Astrocyte (in vitro differentiated cells and primary cell): ENCODE data around the gene TGM6. TPM values are rescaled to one million over a fixed set of nuclear protein-coding genes. Genes with fewer than 3 reads are reported as not detected.

Experiments used
- DNase-seq: peaks from one replicate; pipeline ENCODE4 v3.0.0-alpha.2; 2010; ENCODE audit warnings: low read depth
- FAIRE-seq: peaks from 2 replicates; lab custom pipeline; 2011; peaks lifted over from hg19 to GRCh38; lab: Jason Lieb, UNC
- H2AFZ ChIP-seq: 2 replicates; pipeline ENCODE4 v1.6.0; 2012; ENCODE audit warnings: low read depth, low read length, inconsistent platforms
- H3K27ac ChIP-seq: 2 replicates; pipeline ENCODE4 v1.5.1; 2011; ENCODE audit warnings: low read depth, low read length, inconsistent platforms
- H3K27me3 ChIP-seq: 2 replicates; pipeline ENCODE4 v1.6.0; 2011; ENCODE audit warnings: low read length, inconsistent platforms; ENCODE audit not compliant: insufficient read depth
- H3K36me3 ChIP-seq: 2 replicates; pipeline ENCODE4 v1.5.1; 2011; ENCODE audit warnings: low read length, inconsistent platforms; ENCODE audit not compliant: insufficient read depth
- H3K4me1 ChIP-seq: 2 replicates; pipeline ENCODE4 v1.5.1; 2011; ENCODE audit warnings: low read length, inconsistent platforms; ENCODE audit not compliant: insufficient read depth
- H3K4me2 ChIP-seq: 2 replicates; pipeline ENCODE4 v1.6.0; 2012; ENCODE audit warnings: low read length, inconsistent platforms
- H3K4me3 ChIP-seq: 2 replicates; pipeline ENCODE4 v1.5.1; 2011; ENCODE audit warnings: low read depth, mild to moderate bottlenecking, low read length, inconsistent platforms; ENCODE audit not compliant: insufficient read depth
- H3K79me2 ChIP-seq: 2 replicates; pipeline ENCODE4 v1.6.0; 2012; ENCODE audit warnings: mild to moderate bottlenecking, low read length, inconsistent platforms; ENCODE audit not compliant: insufficient read depth
- H3K9ac ChIP-seq: 2 replicates; pipeline ENCODE4 v1.6.0; 2012; ENCODE audit warnings: mild to moderate bottlenecking, low read length, inconsistent platforms
- H3K9me3 ChIP-seq: 2 replicates; pipeline ENCODE4 v1.5.1; 2012; ENCODE audit warnings: low read depth, mild to moderate bottlenecking, low read length, inconsistent platforms; ENCODE audit not compliant: insufficient read depth
- H4K20me1 ChIP-seq: 2 replicates; pipeline ENCODE4 v1.6.0; 2012; ENCODE audit warnings: low read length, inconsistent platforms; ENCODE audit not compliant: insufficient read depth
- H3K27ac Mint-ChIP-seq: one replicate; pipeline ENCODE4 v1.8.0; 2021; ENCODE audit warnings: mild to moderate bottlenecking, mixed read lengths; ENCODE audit not compliant: unreplicated experiment
- H3K27me3 Mint-ChIP-seq: one replicate; pipeline ENCODE4 v1.8.0; 2021; ENCODE audit warnings: low read depth, mixed read lengths; ENCODE audit not compliant: unreplicated experiment
- H3K36me3 Mint-ChIP-seq: one replicate; pipeline ENCODE4 v1.8.0; 2021; ENCODE audit warnings: low read depth, mixed read lengths; ENCODE audit not compliant: unreplicated experiment
- H3K4me1 Mint-ChIP-seq: one replicate; pipeline ENCODE4 v1.8.0; 2021; ENCODE audit warnings: low read depth, mixed read lengths; ENCODE audit not compliant: unreplicated experiment
- H3K4me3 Mint-ChIP-seq: one replicate; pipeline ENCODE4 v1.8.0; 2021; ENCODE audit warnings: mild to moderate bottlenecking, moderate library complexity, mixed read lengths; ENCODE audit not compliant: unreplicated experiment
- H3K9me3 Mint-ChIP-seq: one replicate; pipeline ENCODE4 v1.8.0; 2021; ENCODE audit warnings: mild to moderate bottlenecking, mixed read lengths; ENCODE audit not compliant: unreplicated experiment
- EZH2 ChIP-seq: IDR thresholded peaks from 2 replicates; pipeline ENCODE4 v1.6.1; 2012; ENCODE audit warnings: mild to moderate bottlenecking, low read length, inconsistent platforms; ENCODE audit not compliant: insufficient read depth
- total RNA-seq: library from RNA; stranded (reverse); gene quantifications from 2 replicates; pipeline ENCODE4 v1.2.1, GENCODE V29; 2021
- TF ChIP-seq, protein P1 (sequence below): IDR thresholded peaks from 2 replicates; pipeline ENCODE4 v1.5.1; 2011; ENCODE audit warnings: low read depth, mild to moderate bottlenecking, inconsistent platforms, low read length, moderate library complexity; ENCODE audit not compliant: insufficient read depth

Gene TGM6
- total RNA-seq, 1 donor from 2014 or later = not detected

DNA sequence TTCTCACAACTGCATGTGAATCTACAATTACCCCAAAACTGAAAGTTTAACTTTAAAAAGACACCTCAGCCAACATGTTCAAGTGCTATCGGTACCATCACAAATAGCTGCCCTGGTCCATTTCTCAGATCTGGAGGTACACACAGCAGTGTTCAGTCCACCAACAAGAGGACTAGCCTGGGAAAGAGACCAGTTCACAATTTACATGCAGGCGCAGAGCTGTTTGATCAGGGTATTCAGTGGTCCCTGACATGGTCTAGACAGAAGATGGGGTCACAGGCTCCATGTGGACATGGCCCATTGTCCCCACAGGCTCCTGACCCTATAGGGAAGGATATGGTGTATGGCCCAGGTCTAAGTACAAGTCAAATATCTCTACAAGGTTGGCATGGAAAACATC, 15.6 kb upstream of the TGM6 start:
- peaks cover 5% of the 10 kb centered on the region for H3K27me3 Mint-ChIP-seq
- no peaks in the 10 kb centered on the region for H3K36me3 Mint-ChIP-seq
- Histone ChIP-seq H3K4me3 (no peak overlapping the region), H3K27ac (no peak overlapping the region), H3K27me3 (no peaks in the 10 kb centered on the region), H3K9me3 (no peaks in the 10 kb centered on the region), H3K9ac (no peak overlapping the region), H3K79me2 (no peaks in the 10 kb centered on the region), H2AFZ (no peak overlapping the region), H3K4me2 (no peak overlapping the region), H3K36me3 (no peaks in the 10 kb centered on the region), H3K4me1 (no peaks in the 10 kb centered on the region), H4K20me1 (no peaks in the 10 kb centered on the region)
- H3K9me3 Mint-ChIP-seq = peaks cover 5% of the 10 kb centered on the region
- H3K27ac Mint-ChIP-seq = no peak overlapping the region
- TF ChIP-seq, protein P1, sequence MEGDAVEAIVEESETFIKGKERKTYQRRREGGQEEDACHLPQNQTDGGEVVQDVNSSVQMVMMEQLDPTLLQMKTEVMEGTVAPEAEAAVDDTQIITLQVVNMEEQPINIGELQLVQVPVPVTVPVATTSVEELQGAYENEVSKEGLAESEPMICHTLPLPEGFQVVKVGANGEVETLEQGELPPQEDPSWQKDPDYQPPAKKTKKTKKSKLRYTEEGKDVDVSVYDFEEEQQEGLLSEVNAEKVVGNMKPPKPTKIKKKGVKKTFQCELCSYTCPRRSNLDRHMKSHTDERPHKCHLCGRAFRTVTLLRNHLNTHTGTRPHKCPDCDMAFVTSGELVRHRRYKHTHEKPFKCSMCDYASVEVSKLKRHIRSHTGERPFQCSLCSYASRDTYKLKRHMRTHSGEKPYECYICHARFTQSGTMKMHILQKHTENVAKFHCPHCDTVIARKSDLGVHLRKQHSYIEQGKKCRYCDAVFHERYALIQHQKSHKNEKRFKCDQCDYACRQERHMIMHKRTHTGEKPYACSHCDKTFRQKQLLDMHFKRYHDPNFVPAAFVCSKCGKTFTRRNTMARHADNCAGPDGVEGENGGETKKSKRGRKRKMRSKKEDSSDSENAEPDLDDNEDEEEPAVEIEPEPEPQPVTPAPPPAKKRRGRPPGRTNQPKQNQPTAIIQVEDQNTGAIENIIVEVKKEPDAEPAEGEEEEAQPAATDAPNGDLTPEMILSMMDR = no peak
- TF ChIP-seq EZH2 = no peak
- DNase-seq = no peak
- no peak overlapping the region for H3K4me3 Mint-ChIP-seq
- no peak for FAIRE-seq
- H3K4me1 Mint-ChIP-seq = no peaks in the 10 kb centered on the region

DNA sequence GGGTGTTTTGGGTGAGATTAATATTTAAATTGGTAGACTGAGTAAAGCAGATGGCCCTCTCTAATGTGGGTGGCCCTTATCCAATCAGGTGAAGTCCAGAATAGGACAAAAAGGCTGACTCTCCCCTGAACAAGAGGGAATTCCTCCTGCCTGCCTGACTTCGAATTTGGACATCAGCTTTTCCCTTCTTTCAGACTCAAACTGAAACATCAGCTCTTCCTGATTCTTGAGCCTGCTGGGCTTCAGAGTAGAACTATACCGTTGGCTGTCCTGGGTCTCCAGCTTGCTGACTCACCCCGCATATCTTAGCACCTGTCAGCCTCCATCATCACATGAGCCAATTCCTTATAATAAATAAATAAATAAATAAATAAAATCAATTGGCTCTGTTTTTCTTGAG, 15.0 kb upstream of the TGM6 start:
- H3K79me2 ChIP-seq = no peaks in the 10 kb centered on the region

DNA sequence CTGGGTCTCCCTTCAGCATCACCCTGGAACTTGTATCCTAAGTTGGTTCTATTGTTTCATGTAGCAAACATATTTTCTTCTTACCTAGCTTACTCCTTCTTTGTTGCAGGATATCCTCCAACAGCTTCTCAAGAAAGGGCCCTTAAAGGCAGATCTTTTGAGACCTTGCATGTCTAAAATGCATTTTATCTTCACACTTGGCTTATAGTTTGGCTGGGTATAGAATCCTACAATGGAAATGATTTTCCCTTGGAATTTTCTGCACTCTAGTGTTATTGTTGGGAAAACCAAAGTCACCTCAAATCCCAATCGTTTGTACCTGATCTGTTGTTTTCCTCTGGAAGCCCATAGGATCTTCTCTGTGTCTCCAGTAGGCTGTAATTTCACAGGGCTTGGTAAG, 12.1 kb upstream of the TGM6 start:
- no peaks in the 10 kb centered on the region for H3K36me3 ChIP-seq
- no peaks in the 10 kb centered on the region for H3K9me3 ChIP-seq
- Mint-ChIP-seq H3K4me3 (no peak overlapping the region), H3K27me3 (peaks cover 21% of the 10 kb centered on the region), H3K36me3 (no peaks in the 10 kb centered on the region), H3K27ac (no peak overlapping the region), H3K4me1 (no peaks in the 10 kb centered on the region), H3K9me3 (no peaks in the 10 kb centered on the region)
- FAIRE-seq = no peak
- H3K4me3 ChIP-seq = no peak overlapping the region
- DNase-seq = no peak
- no peaks in the 10 kb centered on the region for H4K20me1 ChIP-seq
- no peak overlapping the region for H3K4me2 ChIP-seq
- no peak overlapping the region for H3K27ac ChIP-seq
- H3K79me2 ChIP-seq = no peaks in the 10 kb centered on the region
- no peak overlapping the region for H2AFZ ChIP-seq
- peaks cover 3% of the 10 kb centered on the region for H3K27me3 ChIP-seq
- TF ChIP-seq, protein P1 = no peak
- TF ChIP-seq EZH2 = no peak
- no peak overlapping the region for H3K9ac ChIP-seq
- H3K4me1 ChIP-seq = no peaks in the 10 kb centered on the region

More for the DNA sequence above, 15.0 kb upstream of the TGM6 start:
- Mint-ChIP-seq H3K9me3 (peaks cover 5% of the 10 kb centered on the region), H3K27ac (no peak overlapping the region), H3K27me3 (peaks cover 8% of the 10 kb centered on the region), H3K4me1 (no peaks in the 10 kb centered on the region), H3K4me3 (no peak overlapping the region), H3K36me3 (no peaks in the 10 kb centered on the region)
- Histone ChIP-seq H3K9me3 (no peaks in the 10 kb centered on the region), H4K20me1 (no peaks in the 10 kb centered on the region), H2AFZ (no peak overlapping the region), H3K27ac (no peak overlapping the region), H3K4me2 (no peak overlapping the region), H3K9ac (no peak overlapping the region), H3K4me1 (no peaks in the 10 kb centered on the region), H3K27me3 (no peaks in the 10 kb centered on the region), H3K36me3 (no peaks in the 10 kb centered on the region), H3K4me3 (no peak overlapping the region)
- no peak for TF ChIP-seq EZH2
- TF ChIP-seq, protein P1 = no peak
- no peak for FAIRE-seq
- DNase-seq = no peak
